Islet of Langerhans (tissue), 1 donor: ENCODE results near the gene LPP.

Experiments
- FAIRE-seq: peaks from one replicate; lab custom pipeline; 2011; peaks lifted over from hg19 to GRCh38; lab: Jason Lieb, UNC

The LPP gene

DNA sequence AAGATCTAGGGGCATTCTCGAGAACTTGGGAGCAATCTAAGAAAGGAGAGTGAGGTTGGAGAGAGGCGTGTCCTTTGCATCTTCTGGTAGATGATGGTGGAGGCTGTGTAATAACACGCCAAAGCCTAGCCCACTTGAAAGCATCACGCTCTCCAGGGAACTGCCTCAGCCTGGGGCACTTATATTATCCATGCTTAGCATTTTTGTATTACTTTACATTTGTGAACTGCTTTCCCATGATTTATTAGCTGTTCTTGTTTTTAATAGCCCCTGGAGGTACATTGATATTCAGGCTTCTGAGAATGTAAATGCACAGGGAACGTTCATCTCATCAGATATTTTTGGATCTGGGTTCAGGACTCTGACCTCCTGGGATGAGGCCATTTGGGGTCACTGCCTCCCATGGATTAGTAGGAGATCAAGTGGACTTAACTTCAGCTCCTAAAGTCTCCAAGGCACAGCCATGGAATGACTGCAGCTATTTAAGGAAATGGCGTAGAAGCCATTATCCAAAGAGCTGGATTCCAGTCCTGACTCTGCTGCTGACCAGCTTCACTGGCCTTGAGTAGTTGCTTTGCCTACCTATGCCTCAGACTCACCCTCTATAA lies 124.9 kb downstream of the LPP start:
- FAIRE-seq: no peak

DNA sequence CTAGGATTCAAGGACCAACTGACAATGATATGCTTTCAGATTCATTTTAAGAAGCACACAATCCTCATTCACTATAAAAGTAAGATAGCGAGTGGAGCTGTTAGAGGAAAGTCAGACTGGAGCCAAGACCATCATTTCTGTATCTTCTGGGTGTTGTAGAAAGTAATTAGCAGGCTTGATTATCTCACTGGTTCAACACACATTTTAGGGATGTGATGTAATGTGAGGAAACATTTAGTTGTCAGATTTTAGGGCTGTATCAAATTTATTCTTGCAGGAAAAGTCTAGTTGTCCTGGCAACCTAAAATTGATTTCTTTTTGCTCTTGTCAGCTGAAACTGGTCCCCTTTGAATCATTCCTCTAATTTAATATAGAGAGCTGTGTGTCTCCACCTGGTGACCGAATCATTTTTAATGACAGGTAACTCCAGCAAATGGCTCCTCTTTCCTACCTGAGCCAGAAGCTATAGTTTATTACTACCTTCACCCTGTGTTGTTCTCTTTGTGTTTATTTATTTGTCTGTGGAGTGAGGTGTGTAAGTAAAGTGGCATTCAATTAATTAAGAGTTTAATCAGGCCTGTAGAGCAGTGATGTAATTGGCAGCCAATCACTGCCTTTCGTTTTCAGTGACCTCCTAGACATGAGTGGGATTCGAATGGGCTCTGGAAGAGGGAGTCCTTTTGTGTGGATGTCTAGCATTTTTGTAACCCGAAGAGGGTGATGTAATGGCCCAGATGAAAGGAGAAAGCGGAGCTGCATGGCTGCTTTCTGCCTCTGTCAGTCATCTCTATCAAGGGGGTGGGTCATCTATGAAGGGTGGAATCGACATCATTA lies 125.8 kb downstream of the LPP start:
- no peak for FAIRE-seq

DNA sequence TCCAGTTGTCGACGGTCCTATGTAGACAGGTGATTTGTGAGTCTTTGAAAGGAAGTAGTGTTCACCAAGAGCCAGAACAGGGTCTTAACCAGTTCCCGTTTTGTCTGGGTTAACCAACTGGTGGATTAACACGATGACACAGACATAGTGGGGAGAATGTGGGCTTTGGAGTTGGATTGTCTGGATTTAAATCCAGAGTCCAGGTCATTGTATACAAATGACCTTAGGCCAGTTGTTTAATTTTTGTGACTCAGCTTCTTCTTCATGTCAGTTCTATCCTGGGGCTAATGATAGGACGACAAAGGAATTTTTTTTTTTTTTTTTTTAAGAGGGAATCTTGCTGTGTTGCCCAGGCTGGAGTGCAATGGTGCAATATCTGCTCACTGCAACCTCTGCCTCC lies 126.7 kb downstream of the LPP start:
- FAIRE-seq: no peak

DNA sequence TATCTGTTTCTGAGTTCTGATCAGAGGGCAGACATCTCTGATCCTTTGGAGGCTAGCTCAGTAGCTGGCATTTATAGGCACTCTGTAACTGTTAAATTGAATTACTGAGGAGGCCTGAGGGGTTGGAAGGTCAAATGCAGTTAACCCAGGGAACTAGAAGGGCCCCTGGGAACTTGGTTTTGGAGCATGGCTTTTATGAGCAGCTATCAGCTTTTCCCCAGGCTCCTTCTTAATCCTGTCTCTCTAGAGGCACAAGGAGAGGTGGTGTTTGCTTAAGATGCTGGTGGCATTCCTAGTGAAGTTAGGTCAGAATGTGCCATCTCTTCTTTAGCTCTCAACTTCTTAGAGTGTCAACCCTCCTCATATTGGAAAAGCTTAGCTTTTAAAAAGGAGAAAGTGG lies 128.9 kb downstream of the LPP start:
- no peak for FAIRE-seq

DNA sequence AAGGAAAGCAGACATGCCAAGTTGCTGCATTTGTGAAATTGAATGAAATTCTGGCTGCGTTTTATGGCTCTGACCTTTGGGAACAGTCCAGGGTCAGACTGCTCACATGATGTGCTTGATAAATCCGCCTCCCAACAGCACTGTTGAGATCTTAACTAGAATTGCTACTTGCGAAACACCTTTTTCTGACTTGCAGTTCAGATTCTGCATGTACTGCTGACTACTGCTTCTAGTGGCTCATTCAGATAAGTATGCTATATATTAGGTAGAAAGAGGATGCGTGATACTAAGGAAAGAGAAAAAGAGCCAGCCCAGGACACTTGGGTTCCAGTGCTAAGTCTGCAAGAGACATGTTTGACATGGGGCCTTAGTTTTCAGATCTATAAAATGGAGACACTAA lies 129.4 kb downstream of the LPP start:
- FAIRE-seq: no peak

DNA sequence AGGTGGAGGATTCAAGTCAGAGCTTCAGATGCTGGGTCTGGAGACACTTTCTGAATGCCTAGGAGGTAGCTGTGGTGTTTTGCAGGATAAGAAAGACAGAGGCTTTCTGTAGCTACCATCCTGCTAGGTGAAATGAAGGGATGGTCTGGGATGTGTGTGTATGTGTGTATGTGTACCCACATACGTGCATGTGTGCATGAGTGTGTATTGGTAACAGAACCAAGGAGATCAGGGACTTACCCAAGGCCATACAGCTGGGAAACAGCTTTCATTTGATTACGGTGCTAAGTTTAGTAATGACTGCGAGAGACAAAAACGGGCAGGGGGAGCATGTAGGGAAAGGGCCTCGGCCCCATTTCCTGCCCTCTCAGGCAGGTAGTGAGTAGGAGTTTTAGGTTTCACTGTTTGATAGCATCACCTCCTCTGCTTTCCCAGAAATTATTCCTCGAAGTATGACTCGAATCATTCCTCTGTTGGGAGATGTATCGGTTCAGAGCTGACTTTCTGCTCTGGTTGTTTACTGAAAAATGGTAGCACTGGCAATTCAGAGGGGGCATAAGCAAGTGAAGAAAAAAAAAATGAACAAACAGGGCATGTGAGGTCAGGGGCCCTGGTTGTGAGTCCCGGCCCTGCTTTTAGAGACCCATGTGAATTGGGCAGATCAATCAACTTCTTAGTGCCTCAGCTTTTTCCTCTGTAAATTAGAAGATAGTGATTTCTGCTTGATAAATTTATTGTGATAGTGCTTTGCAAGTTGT lies 130.7 kb downstream of the LPP start:
- no peak for FAIRE-seq

DNA sequence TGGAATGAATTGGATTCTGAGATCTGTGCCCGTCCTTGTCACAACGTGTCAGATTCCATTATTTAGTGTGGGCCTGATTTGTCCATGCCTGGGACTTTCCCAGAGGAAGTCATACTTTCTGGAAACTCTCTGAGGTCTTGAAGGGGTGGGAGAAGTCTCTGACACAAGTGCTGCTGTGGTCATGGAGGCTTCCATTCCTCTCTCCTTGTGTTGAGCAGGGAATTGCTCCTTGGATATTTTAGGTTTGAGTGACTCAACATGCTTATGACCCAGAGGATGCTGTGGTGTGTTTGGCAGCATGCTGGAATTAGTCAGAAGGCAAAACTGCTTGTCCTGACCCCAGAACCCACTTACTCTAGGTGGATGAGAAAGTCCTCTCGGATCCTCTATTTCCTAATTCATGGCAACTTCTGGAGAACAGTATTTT lies 132.1 kb downstream of the LPP start:
- FAIRE-seq: no peak

DNA sequence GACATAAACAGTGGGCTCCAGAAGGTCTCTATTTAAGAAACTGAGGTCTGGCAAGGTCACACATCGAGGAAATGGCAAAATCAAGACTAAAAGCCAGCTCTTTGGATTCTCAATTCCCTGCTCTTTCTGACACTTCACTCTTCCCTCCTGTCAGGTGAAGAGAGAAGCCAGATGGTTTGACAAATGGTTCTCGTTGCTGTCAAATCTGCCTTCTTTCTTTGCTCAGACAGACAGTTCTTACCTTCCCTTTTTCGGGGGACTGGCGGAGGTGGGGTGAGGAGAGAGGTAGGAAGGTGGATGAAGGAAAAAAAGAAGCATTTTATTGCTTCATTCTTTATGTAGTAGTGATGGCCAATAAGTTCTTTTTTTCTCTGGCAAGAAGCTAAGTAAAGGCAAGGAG lies 133.4 kb downstream of the LPP start:
- FAIRE-seq: no peak

DNA sequence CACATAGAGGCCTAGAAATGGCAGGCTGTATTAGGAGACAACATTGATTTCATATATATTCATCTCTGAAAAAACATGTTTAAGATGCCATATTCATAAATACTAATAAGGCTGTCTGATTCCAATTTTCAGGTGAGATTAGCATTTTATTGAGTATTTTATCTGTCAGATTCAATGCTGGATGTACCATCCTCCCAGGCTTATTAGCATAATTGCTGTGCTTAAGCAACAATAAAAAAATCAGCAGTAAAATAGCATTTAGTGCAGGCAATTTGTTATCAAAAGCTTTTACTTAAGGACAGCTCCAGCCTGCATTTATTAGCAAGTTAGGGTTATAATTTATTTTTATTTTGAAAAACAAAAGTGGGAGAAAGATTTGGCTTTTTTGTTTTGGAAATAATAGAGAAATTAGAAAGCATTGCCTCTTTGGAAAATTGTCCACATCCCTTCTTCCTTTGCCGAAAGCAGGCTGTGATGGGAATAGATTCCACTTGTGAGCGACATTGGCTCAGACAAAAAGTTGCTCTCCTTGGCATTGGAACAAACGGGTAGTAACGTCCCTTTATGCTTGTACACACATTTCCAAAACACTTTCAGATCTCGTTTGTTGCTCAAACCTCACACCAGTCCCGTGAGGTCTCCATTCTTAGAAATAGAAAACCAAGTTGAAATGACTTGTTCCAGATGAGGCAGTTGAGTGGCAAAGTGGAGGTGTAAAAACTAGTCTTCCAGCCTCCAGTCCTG lies 134.0 kb downstream of the LPP start:
- FAIRE-seq: no peak

DNA sequence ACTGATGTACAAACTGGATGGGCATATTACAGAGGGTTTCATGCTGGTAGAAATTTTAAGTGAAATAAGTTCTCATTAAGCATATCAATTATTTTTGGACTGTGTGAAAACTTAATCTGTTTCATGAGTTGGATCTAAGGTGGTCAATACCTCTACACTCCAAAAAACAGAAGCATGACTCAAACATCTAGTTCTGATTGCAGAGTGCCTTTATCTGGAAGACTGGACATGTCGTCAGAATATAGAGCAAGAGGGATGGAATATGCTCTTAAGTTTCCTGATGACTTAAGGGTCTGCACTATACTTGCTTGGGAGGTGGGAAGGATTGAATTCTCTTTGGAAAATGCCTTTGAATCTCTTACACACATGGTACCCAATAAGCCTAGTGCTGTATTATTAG lies 138.3 kb downstream of the LPP start:
- no peak for FAIRE-seq

DNA sequence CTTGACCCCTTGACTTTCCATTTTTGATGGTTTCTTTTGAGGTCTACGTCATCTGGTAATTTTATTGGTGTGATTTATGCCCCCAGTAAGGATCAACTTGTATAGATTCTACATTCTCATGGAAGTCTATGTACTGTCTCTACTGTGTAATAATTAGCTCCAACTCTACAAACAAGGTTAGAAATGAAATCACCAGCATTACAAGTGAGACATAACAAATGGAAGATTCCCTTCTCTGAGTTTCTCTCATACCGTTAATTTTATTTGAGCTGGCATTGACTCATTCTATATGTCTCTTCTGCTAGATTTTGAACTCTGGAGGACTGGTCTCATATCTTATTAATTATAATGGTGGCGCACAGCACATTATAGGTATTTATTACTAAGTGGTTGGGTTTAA lies 138.9 kb downstream of the LPP start:
- no peak for FAIRE-seq

DNA sequence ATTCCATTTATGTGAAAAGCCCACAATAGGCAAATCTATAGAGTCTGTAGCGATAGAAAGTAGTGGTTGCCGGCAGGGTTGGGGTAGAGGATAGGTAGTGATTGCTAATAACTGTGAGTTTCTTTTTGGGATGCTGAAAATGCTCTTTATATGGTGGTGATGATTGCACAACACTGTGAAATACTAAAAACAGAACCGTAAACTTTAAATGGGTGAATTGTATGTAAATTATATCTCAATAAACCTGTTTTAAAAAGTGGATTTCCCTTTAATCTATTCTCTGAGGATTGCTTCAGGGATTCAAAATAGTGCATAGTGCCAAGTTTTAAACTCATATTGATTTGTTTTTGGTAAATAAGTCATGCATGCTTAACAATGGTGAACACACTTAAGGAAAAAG lies 140.2 kb downstream of the LPP start:
- no peak for FAIRE-seq

DNA sequence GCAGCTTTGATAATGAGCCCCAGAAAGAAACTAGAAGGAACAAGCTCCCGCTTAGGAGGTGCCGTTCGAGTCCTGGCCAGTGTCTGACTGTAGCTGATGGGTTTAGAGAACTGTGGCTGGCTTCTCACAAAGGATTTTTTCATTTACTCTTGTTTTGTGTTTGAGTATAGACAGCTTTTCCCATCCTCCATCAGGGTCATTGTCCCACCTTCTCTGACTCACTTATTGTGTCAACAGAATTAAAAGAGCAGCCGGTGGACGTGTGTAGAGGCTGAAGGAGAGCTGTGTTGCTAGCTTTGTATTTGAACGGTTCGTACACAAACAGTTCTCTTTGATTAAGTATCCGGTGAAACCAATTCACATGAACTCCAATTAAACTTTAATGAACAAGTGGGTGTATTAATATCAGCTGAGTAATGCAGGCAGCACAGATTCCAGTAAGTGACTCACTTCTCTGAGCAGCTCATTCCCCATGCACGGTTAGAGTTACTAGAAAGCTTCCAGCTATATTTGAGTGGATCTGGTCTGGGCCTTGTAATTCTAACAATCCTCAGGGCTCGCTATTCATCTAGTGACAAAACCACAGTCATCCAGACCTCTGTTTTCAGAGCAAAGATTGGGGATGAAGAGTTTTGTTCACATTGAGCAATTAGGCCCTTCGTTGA lies 141.0 kb downstream of the LPP start:
- FAIRE-seq: peak; percentile 96

DNA sequence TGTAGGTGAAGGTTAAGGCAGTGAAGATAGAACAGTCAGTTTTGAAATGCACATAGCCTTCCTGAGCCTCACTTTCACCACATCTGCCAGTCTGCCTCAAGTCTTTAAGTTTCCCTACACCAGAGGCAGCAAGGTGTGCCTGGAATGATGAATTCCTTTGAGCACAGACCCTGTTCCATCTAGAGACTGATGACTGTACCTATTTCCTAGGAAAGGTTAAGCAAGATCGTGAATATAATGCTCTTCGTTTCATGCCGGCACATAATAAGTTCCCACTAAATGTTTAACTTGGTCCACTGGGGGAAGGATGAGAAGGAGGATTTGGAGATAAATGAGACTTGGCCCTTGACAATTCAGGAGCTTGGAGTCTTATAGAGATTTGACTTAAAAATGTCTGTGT lies 141.9 kb downstream of the LPP start:
- no peak for FAIRE-seq

DNA sequence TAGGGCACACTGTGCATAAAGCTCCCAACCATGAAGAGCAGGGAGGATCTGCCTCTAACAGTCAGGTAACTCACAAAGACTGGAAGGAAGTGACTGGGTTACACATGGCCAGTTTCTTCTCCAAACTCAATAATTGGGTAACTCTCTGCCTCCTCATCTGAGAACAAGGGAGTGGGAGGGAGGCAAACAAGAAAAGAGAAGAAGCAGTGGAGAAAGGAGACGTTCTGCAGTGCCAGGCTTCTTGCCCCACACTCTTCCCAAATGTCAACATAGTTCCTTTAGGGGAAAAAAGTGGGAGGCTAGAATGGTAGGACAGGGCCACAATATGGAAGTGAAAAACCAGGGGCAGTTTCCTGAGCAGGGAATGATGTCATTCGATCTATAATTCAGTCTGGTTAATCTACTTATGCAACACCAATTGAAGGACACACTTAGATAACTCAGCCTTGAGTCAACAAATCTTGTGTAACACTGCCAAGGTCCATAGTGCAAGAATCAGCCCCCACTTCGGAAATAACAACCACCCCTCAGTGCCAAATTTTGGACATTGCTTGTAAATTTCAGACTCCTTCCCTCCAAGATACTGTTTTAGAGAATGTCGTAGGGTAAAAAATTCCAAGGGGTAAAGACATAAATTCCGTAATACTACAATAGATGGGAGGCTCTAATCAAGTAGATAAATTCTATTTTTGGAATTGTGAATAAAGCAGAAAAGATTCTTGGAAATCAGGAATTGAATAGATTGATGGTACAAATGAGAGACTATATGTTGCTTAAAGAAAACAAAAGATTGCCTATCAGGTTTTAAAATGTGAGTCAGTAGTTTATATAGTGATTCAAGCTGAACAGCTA lies 143.0 kb downstream of the LPP start:
- FAIRE-seq: peak; percentile 94

DNA sequence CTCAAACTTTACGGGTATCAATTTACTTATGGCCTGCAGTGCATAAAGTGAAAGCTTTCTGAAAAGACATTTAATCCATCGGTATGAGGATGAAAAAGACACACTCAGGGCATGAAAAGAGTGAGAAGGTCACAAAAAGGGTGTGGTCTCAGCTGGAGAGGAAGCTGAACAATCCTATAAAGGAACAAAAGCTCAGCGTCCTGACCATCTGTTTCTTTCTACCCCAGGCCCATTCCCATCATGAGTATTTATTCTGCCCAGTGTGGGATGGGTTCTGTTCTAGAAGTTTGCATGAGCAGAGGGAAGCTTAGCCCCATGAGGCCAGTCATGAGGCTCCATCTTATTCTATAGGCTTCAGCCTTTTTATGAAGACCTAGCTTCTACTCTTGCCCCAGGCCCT lies 144.6 kb downstream of the LPP start:
- FAIRE-seq: no peak

DNA sequence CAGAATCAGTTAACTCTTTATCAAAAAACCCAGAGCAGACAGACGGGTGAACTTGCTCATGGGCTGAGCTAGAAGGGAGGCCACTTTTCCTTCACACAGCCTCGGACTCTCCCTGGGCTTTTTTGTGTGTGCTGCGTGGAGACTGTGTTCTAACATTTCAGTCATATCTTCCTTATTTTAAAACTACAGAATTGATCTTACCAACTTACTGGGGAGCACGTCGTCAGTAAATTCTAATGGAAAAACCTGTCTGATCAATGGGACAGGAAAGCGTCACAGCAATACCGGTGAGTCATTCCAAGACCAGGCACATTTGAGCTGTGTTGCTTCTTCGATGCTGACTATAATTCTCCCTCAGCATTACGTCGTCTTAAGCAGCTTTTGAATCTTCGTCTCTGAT lies 145.1 kb downstream of the LPP start:
- no peak for FAIRE-seq

DNA sequence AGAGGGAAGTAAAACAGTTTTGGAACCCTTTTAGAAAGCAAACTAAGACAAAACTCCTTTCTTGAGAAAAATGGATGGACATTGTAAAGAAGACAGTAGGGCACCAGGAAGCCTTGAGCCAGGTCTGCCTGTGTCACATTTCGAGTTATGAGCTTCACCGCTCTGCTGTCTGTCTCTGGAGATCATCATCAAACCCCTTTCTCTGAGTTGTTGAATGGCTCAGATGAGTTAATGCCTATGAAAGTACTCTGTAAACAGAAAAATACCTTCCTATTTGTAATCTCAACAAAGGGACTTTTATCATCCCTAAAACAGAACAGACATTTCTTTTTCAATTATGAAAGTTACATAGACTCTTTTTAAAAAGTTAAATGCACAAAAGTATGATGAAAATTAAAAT lies 145.8 kb downstream of the LPP start:
- FAIRE-seq: peak; percentile 82

DNA sequence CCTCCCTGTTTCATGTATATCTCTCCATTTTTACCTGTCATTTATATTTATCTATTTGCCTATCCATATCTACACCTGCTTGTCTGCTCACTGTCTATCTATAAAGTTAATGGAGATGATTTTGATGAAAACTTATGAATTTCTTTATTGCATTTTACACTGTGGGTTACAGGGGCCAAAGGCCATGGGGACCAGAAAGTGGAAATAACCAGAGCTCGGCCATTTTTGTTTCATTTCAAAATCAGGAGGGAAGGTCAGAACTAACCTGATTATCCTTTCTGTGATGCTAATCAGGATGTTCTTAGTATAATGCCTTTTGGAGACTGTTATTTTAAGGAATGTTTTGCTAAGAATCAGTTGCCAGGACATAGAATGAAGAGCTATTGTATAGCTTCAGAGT lies 147.2 kb downstream of the LPP start:
- no peak for FAIRE-seq

DNA sequence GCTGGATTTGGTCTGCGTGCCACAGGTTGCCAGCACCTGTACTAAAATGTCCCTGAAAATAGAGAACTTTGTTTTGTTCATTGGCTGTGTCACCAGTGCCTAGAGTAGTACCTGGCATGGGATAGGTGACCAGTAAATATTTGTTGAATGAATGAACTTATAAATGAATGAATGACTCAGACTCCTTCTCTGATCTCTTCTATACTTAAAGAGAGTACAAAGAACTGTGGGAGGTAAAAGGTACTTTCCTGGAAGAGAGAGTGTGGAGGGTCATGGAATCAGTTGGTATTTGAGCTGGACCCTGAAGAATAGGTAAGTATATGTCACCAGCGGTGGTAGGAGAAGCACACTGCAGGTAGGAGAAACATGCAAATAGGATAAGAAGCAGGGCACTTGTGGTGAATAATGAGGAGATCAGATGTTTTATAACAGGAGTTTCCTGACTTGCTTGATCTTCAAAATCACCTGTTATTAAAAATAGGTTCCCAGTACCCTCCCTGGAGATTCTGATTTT lies 149.4 kb downstream of the LPP start:
- FAIRE-seq: no peak

DNA sequence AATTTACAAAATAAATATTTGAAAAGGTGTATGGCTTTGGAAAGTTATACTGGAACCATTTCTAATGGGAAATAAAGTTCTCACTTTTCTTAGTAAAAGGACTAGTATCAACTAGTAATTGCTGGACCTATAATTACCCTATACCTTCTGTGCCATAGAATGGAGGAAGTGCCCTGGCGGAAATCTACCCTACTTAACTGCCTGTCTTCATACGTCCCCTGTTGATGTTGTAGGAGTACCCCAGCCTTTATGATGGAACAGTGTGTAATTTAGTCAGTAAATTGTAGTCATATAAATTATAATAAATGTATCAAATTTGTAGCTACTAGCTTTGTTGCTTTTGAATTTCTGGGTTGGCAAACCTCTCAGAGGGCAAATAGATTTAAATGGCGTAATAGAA lies 149.9 kb downstream of the LPP start:
- no peak for FAIRE-seq
